T-cell (primary cell): ENCODE data around the gene RPAP3. TPM values are rescaled to one million over a fixed set of nuclear protein-coding genes. Genes with fewer than 3 reads are reported as not detected.

Source experiments
- ATAC-seq, 4 experiments: fragments of 200-7000 bp in 3 of 4; fragments of 150-1000 bp in 1 of 4; cut with Tn5 transposase; replicated peaks in 1 of 4; 1 replicate in 3 of 4; 2 replicates in 1 of 4; pipeline ENCODE4 v1.10.0; 2021; ENCODE audit warnings: moderate library complexity in 3 of 4, mild to moderate bottlenecking in 2 of 4, moderate number of reproducible peaks in 1 of 4
- CTCF ChIA-PET, 2 donors: fragments of 300-600 bp; sonication (Branson Sonifier 250); formaldehyde crosslinking; loops; one replicate each; lab custom pipeline; 2022; ENCODE audit warnings: antibody characterized with exemption in 2 of 2; lab: Charles Lee
- POLR2A ChIA-PET, 2 donors: fragments of 300-600 bp; sonication (Branson Sonifier 250); formaldehyde crosslinking; loops; one replicate each; lab custom pipeline; 2022; ENCODE audit warnings: antibody characterized with exemption in 2 of 2; lab: Charles Lee
- DNase-seq, 35 experiments: peaks; one replicate each; pipeline versions ENCODE4 v3.0.0 to v3.0.0-alpha.2; 2013 to 2023
- H3K27ac ChIP-seq: one replicate; pipeline ENCODE4 v1.5.1; 2013; ENCODE audit warnings: low read length
- H3K27me3 ChIP-seq, 2 experiments: replicated peaks in 1 of 2; 1 replicate in 1 of 2; 2 replicates in 1 of 2; pipeline versions ENCODE4 v1.6.1 to v1.7.0; 2013; ENCODE audit warnings: low read length in 1 of 2, mixed read lengths in 1 of 2; ENCODE audit not compliant: control insufficient read depth in 2 of 2, insufficient read depth in 2 of 2; ENCODE audit errors: extremely low read depth in 1 of 2
- H3K36me3 ChIP-seq, 2 donors: 1 replicate in 1 of 2; 2 replicates in 1 of 2; pipeline versions ENCODE4 v1.6.1 to v1.7.0; 2013; ENCODE audit warnings: low read length in 1 of 2; ENCODE audit not compliant: control insufficient read depth in 2 of 2, insufficient read depth in 1 of 2; ENCODE audit errors: extremely low read depth in 1 of 2
- H3K4me1 ChIP-seq, 2 experiments: 1 replicate in 1 of 2; 2 replicates in 1 of 2; pipeline versions ENCODE4 v1.6.1 to v1.7.0; 2013; ENCODE audit warnings: low read length in 2 of 2, mixed read lengths in 1 of 2; ENCODE audit not compliant: insufficient read depth in 2 of 2, control insufficient read depth in 1 of 2; ENCODE audit errors: extremely low read depth in 1 of 2
- H3K4me3 ChIP-seq, 2 donors: 1 replicate in 1 of 2; 2 replicates in 1 of 2; pipeline versions ENCODE4 v1.5.1 to v1.7.0; 2013; ENCODE audit warnings: mild to moderate bottlenecking in 2 of 2, low read length in 1 of 2, moderate library complexity in 1 of 2; ENCODE audit not compliant: control insufficient read depth in 1 of 2; ENCODE audit errors: extremely low read depth in 1 of 2
- H3K9me3 ChIP-seq: 2 replicates; pipeline ENCODE4 v1.7.0; 2013
- H3K27ac Mint-ChIP-seq, 2 donors: one replicate each; pipeline ENCODE4 v1.8.0; 2020 to 2021; ENCODE audit warnings: mild to moderate bottlenecking in 2 of 2, mixed read lengths in 2 of 2
- H3K27me3 Mint-ChIP-seq, 2 donors: one replicate each; pipeline ENCODE4 v1.8.0; 2021 to 2022; ENCODE audit warnings: mixed read lengths in 2 of 2
- H3K36me3 Mint-ChIP-seq: one replicate; pipeline ENCODE4 v1.8.0; 2021; ENCODE audit warnings: mixed read lengths
- H3K4me1 Mint-ChIP-seq, 3 donors: one replicate each; pipeline ENCODE4 v1.8.0; 2020 to 2022; ENCODE audit warnings: mixed read lengths in 3 of 3, mild to moderate bottlenecking in 1 of 3
- H3K4me3 Mint-ChIP-seq, 3 donors: one replicate each; pipeline ENCODE4 v1.8.0; 2020 to 2022; ENCODE audit warnings: mild to moderate bottlenecking in 3 of 3, mixed read lengths in 3 of 3, moderate library complexity in 3 of 3
- H3K9me3 Mint-ChIP-seq, 3 donors: one replicate each; pipeline ENCODE4 v1.8.0; 2020 to 2022; ENCODE audit warnings: mixed read lengths in 3 of 3
- WGBS: methylation state at CpG from one replicate; pipeline ENCODE4 v1.1.5; 2013; ENCODE audit warnings: missing lambda C conversion rate; ENCODE audit not compliant: insufficient coverage; 5-methylcytosine and 5-hydroxymethylcytosine counted together
- total RNA-seq, 35 experiments: library from RNA in 6 of 35; stranded (reverse) in 6 of 35; fragments of 120-200 nt in 1 of 35; gene quantifications; one replicate each; pipeline versions ENCODE4 v1.2.1 to v1.2.4 and lab custom pipeline; 2013 to 2026

The RPAP3 gene
- total RNA-seq, 5 donors from 2014 or later (not counting 1 experiment from before 2014, with no cell fraction given) = 24.0 to 33.5 (median 29.4) TPM

DNA sequence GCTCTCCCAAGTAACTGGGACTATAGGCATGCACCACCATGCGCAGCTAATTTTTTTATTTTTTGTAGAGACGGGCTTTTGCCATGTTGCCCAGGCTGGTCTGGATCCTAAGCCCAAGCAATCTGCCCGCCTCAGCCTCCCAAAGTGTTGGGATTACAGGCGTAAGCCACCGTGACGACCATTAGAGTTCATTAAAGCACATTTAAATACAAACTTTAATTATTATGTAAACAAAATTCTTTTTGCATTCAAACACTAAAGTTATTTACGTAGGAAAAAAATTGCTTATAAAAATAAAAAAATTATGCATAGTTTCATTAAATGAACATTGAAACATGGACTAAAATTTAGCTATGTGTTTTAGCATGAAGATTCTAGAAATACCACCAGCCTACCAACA lies 7.2 kb downstream of the RPAP3 start:
- Mint-ChIP-seq H3K4me1 (peaks cover 10 to 29% (median 23%) of the 10 kb centered on the region in 3 donors), H3K36me3 (peaks cover 58% of the 10 kb centered on the region), H3K27ac (no peak overlapping the region), H3K9me3 (no peaks in the 10 kb centered on the region), H3K27me3 (no peaks in the 10 kb centered on the region), H3K4me3 (no peak overlapping the region)
- DNase-seq (no peak), ATAC-seq (no peak)
- Histone ChIP-seq H3K27ac (no peak overlapping the region), H3K9me3 (no peaks in the 10 kb centered on the region), H3K4me3 (no peak overlapping the region), H3K27me3 (no peaks in the 10 kb centered on the region), H3K4me1 (peaks cover 0 to 5% of the 10 kb centered on the region in 2 experiments), H3K36me3 (peaks cover 8 to 44% of the 10 kb centered on the region in 2 donors)
- WGBS = 100% methylated on average over 2 of the region's 7 CpGs
- POLR2A ChIA-PET = no interaction called here
- CTCF ChIA-PET = no interaction called here

- H3K36me3 Mint-ChIP-seq = peaks cover 60% of the 10 kb centered on the region
- no CpG with 5 or more reads among the region's 4 CpGs for WGBS
- H3K27ac Mint-ChIP-seq = no peak overlapping the region
- H3K36me3 ChIP-seq = peaks cover 8 to 50% of the 10 kb centered on the region in 2 donors
- H3K4me1 ChIP-seq = no peaks in the 10 kb centered on the region
- no peaks in the 10 kb centered on the region for H3K27me3 ChIP-seq
- no peaks in the 10 kb centered on the region for H3K9me3 Mint-ChIP-seq
- no peaks in the 10 kb centered on the region for H3K27me3 Mint-ChIP-seq
- DNase-seq = no peak
- no peak overlapping the region for H3K27ac ChIP-seq
- H3K9me3 ChIP-seq = no peaks in the 10 kb centered on the region
- peaks cover 5 to 23% (median 19%) of the 10 kb centered on the region in 3 donors for H3K4me1 Mint-ChIP-seq
- H3K4me3 Mint-ChIP-seq = no peak overlapping the region
- POLR2A ChIA-PET = no interaction called here
- ATAC-seq = no peak
- no peak overlapping the region for H3K4me3 ChIP-seq
- CTCF ChIA-PET = no interaction called here
Observed at GRCh38 chr12:47698055-47698454, 7.8 kb downstream of the RPAP3 start.

GRCh38 chr12:47689215-47689614 lies 16.6 kb downstream of the RPAP3 start:
- DNase-seq = no peak
- Histone ChIP-seq H3K9me3 (no peaks in the 10 kb centered on the region), H3K36me3 (peaks cover 0 to 37% of the 10 kb centered on the region in 2 donors), H3K27me3 (no peaks in the 10 kb centered on the region), H3K4me1 (no peaks in the 10 kb centered on the region), H3K27ac (no peak overlapping the region), H3K4me3 (no peak overlapping the region)
- H3K4me1 Mint-ChIP-seq = peaks cover 2 to 5% (median 3%) of the 10 kb centered on the region in 3 donors
- WGBS = 100% methylated on average over 2 of the region's 2 CpGs
- no peak for ATAC-seq
- peaks cover 48% of the 10 kb centered on the region for H3K36me3 Mint-ChIP-seq
- no peaks in the 10 kb centered on the region for H3K27me3 Mint-ChIP-seq
- peak overlapping the region in 1 of 2 donors; percentile 34 for H3K27ac Mint-ChIP-seq
- ChIA-PET POLR2A (no interaction called here), CTCF (interaction anchor here (0.6 to 4.6 kb wide), 4 partner anchors 36 to 1080 kb away, joined by 3 to 54 read pairs (median 4); no protein-coding TSS in a partner anchor)
- H3K4me3 Mint-ChIP-seq = no peak overlapping the region
- no peaks in the 10 kb centered on the region for H3K9me3 Mint-ChIP-seq

- POLR2A ChIA-PET = no interaction called here
- no CpG with 5 or more reads among the region's 3 CpGs for WGBS
- CTCF ChIA-PET = interaction anchor here (0.6 to 4.6 kb wide), 9 partner anchors 13 to 1015 kb away, joined by 3 to 54 read pairs (median 3); no protein-coding TSS in a partner anchor
Observed at GRCh38 chr12:47687636-47688035, 18.2 kb downstream of the RPAP3 start.

GRCh38 chr12:47686645-47687240 lies 19.1 kb downstream of the RPAP3 start:
- H3K36me3 ChIP-seq = peaks cover 0 to 33% of the 10 kb centered on the region in 2 donors
- no peaks in the 10 kb centered on the region for H3K9me3 Mint-ChIP-seq
- peak in 2 of 4 experiments; percentile 57 to 69 for ATAC-seq

More at GRCh38 chr12:47687636-47688035, 18.2 kb downstream of the RPAP3 start:
- H3K36me3 ChIP-seq = peaks cover 0 to 35% of the 10 kb centered on the region in 2 donors
- Mint-ChIP-seq H3K27me3 (no peaks in the 10 kb centered on the region), H3K36me3 (peaks cover 44% of the 10 kb centered on the region), H3K4me1 (peaks cover 4 to 9% (median 6%) of the 10 kb centered on the region in 3 donors), H3K27ac (no peak overlapping the region), H3K9me3 (no peaks in the 10 kb centered on the region), H3K4me3 (no peak overlapping the region)
- no peaks in the 10 kb centered on the region for H3K27me3 ChIP-seq
- H3K9me3 ChIP-seq = no peaks in the 10 kb centered on the region
- no peak overlapping the region for H3K27ac ChIP-seq
- ATAC-seq (no peak), DNase-seq (no peak)
- peaks cover 0 to 3% of the 10 kb centered on the region in 2 experiments for H3K4me1 ChIP-seq
- no peak overlapping the region for H3K4me3 ChIP-seq

DNA sequence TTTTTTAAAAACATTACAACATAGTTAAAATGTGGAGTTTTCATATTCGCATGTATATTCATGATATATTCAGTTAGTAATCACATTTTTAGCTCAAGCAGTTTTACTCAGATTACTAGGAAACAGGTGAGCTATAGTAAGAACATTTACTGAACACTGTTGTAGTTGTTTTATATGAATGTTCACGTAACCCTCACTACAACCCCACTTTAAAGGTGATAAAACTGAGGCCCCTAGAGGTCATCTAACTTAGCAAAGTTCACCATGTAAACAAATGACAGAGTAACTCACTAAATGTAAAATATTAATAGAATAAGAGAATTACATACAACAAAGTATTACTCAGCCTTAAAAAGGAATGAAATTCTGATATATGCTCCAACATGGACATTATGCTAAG lies 26.0 kb downstream of the RPAP3 start:
- WGBS = no CpG with 5 or more reads among the region's 2 CpGs
- peaks cover 75% of the 10 kb centered on the region for H3K36me3 Mint-ChIP-seq

More at GRCh38 chr12:47686645-47687240, 19.1 kb downstream of the RPAP3 start:
- no CpG with 5 or more reads among the region's 4 CpGs for WGBS
- H3K9me3 ChIP-seq = no peaks in the 10 kb centered on the region
- ChIA-PET CTCF (interaction anchor here (0.6 to 4.6 kb wide), 15 partner anchors 13 to 1614 kb away, joined by 3 to 54 read pairs (median 3); no protein-coding TSS in a partner anchor), POLR2A (interaction anchor here (0.6 to 0.7 kb wide), 3 partner anchors 35 to 211 kb away, joined by 3 to 4 read pairs (median 4); no protein-coding TSS in a partner anchor)
- H3K4me1 Mint-ChIP-seq = peaks cover 4 to 9% (median 7%) of the 10 kb centered on the region in 3 donors
- H3K27ac Mint-ChIP-seq = no peak overlapping the region
- H3K36me3 Mint-ChIP-seq = peaks cover 40% of the 10 kb centered on the region
- H3K4me1 ChIP-seq = peaks cover 0 to 3% of the 10 kb centered on the region in 2 experiments
- no peaks in the 10 kb centered on the region for H3K27me3 ChIP-seq
- no peak overlapping the region for H3K27ac ChIP-seq
- DNase-seq = peak in 11 of 35 experiments; percentile 8 to 63 (median 19)
- H3K27me3 Mint-ChIP-seq = no peaks in the 10 kb centered on the region
- no peak overlapping the region for H3K4me3 ChIP-seq
- H3K4me3 Mint-ChIP-seq = no peak overlapping the region

More for the DNA sequence above, 26.0 kb downstream of the RPAP3 start:
- no peak overlapping the region for H3K4me3 ChIP-seq
- Mint-ChIP-seq H3K27ac (no peak overlapping the region), H3K4me1 (peaks cover 17 to 40% (median 30%) of the 10 kb centered on the region in 3 donors), H3K9me3 (no peaks in the 10 kb centered on the region), H3K27me3 (no peaks in the 10 kb centered on the region), H3K4me3 (no peak overlapping the region)
- POLR2A ChIA-PET = no interaction called here
- peaks cover 0 to 3% of the 10 kb centered on the region in 2 experiments for H3K4me1 ChIP-seq
- H3K36me3 ChIP-seq = peaks cover 0 to 22% of the 10 kb centered on the region in 2 donors
- H3K9me3 ChIP-seq = no peaks in the 10 kb centered on the region
- CTCF ChIA-PET = no interaction called here
- H3K27me3 ChIP-seq = no peaks in the 10 kb centered on the region
- DNase-seq (no peak), ATAC-seq (no peak)
- no peak overlapping the region for H3K27ac ChIP-seq
